ENCODE data around the gene TGM1. TPM values are rescaled to one million over a fixed set of nuclear protein-coding genes. Genes with fewer than 3 reads are reported as not detected.

Gene TGM1
- total and polyA plus RNA-seq, 10 of the 15 experiments (the other 5 are each of a cell fraction or from before 2014, with no cell fraction given), result 0.05 to 5.9 (median 1.8) TPM

- POLR2A ChIA-PET, result interaction anchor here (1.1 to 3.0 kb wide), 10 partner anchors 9 to 39 kb away, joined by 3 to 15 read pairs (median 6); partner anchors contain the start of genes RABGGTA and TINF2
- H3K4me2 ChIP-seq (ENCODE audit: control insufficient read depth, insufficient read depth), result no peak overlapping the region
- intact Hi-C loops (cut with micrococcal nuclease; ENCODE audit: unreplicated experiment) (no loop called here), in situ Hi-C loops (cut with MboI) (no loop called here)
- no peak overlapping the region for H3K27ac ChIP-seq (ENCODE audit: control insufficient read depth, insufficient read depth)
- H3K4me1 ChIP-seq (ENCODE audit: control insufficient read depth, insufficient read depth, low read length), result peaks cover 36% of the 10 kb centered on the region
- no peak for TF ChIP-seq CEBPZ (IDR thresholded peaks at IDR 0.05; ENCODE audit: low read depth, low read length)
- TF ChIP-seq ZNF217 (IDR thresholded peaks at IDR 0.05), result no peak
- TF ChIP-seq YY1 (IDR thresholded peaks at IDR 0.05; ENCODE audit: low read depth, low read length), result no peak
- TF ChIP-seq ATF3 (IDR thresholded peaks at IDR 0.05; ENCODE audit: borderline replicate concordance, extremely low read depth, low read depth, low read length), result no peak
- no peak for TF ChIP-seq JUNB (IDR thresholded peaks at IDR 0.05)
- H4K20me1 ChIP-seq (ENCODE audit: control insufficient read depth, insufficient read depth), result no peaks in the 10 kb centered on the region
- BruUV-seq (replicated peaks), result no TSS peak
- no peak overlapping the region for H2AFZ ChIP-seq (ENCODE audit: control insufficient read depth, low read depth, low read length)
- no peak for DNase-seq (ENCODE audit: low read depth, low spot score)
- H3K27me3 ChIP-seq (replicated peaks in 1 of 2; ENCODE audit: control insufficient read depth in 2 of 2, insufficient read depth in 2 of 2, low read length in 1 of 2), result no peaks in the 10 kb centered on the region
- no peak overlapping the region for H3K4me3 ChIP-seq
- H3K36me3 ChIP-seq (ENCODE audit: control insufficient read depth in 2 of 2, insufficient read depth in 2 of 2, low read length in 1 of 2), result no peaks in the 10 kb centered on the region
- H3K9me3 ChIP-seq (replicated peaks; ENCODE audit: control insufficient read depth, insufficient read depth, low read length), result no peaks in the 10 kb centered on the region; the same call in 2 of the 3 replicates
- 100% methylated on average over 6 of the region's 6 CpGs for WGBS (ENCODE audit: insufficient coverage, insufficient replicate concordance, low lambda C conversion rate, missing lambda C conversion rate)
- SMC1A ChIA-PET (ENCODE audit: uncharacterized antibody, unreplicated experiment), result interaction anchor here (2.9 to 11.8 kb wide), 2 partner anchors 9 to 16 kb away, joined by 18 to 115 read pairs; partner anchors contain the start of genes DHRS1 and NOP9
- no peak overlapping the region for H3K9ac ChIP-seq (ENCODE audit: control insufficient read depth, insufficient read depth, low read length)
- CTCF ChIA-PET, result interaction anchor here (0.9 to 17.1 kb wide), 7 partner anchors 10 to 78 kb away, joined by 3 to 269 read pairs (median 20); partner anchors contain the start of genes CHMP4A, CIDEB, DHRS1 and MDP1
- ATAC-seq, result no peak
- RAD21 ChIA-PET (ENCODE audit: unreplicated experiment), result interaction anchor here (0.5 to 4.8 kb wide), 8 partner anchors 8 to 38 kb away, joined by 3 to 34 read pairs (median 14); partner anchors contain the start of genes CIDEB, RABGGTA and TINF2
- no peaks in the 10 kb centered on the region; the same call in 1 of the 2 replicates for H3K79me2 ChIP-seq (ENCODE audit: control insufficient read depth, insufficient read depth, low read length)
- no peak for FAIRE-seq
These were observed 18.0 kb upstream of the TGM1 start for GRCh38 chr14:24280797-24281460.
